ENCODE measurements around the gene ATP11B.
"Not testable (repeated sequence)": the region's sequence is repeated elsewhere in the genome, so short reads cannot be mapped to it uniquely, and the experiment has no call there.

The ATP11B gene

GRCh38 chr3:182848906-182849305 lies 55.6 kb downstream of the ATP11B start:
- no peak for DNase-seq

- DNase-seq = no peak
Observed at GRCh38 chr3:182855076-182855475, 61.8 kb downstream of the ATP11B start.

- DNase-seq = no peak
Observed at GRCh38 chr3:182861348-182861747, 68.0 kb downstream of the ATP11B start.

GRCh38 chr3:182862159-182862860 lies 69.0 kb downstream of the ATP11B start:
- DNase-seq = no peak

GRCh38 chr3:182869059-182869458 lies 75.8 kb downstream of the ATP11B start:
- no peak for DNase-seq

GRCh38 chr3:182870917-182871316 lies 77.6 kb downstream of the ATP11B start:
- not testable (repeated sequence) for DNase-seq

GRCh38 chr3:182879031-182879611 lies 85.8 kb downstream of the ATP11B start:
- DNase-seq = no peak

- peak; percentile 8 for DNase-seq
Observed at GRCh38 chr3:182886497-182886896, 93.2 kb downstream of the ATP11B start.

- DNase-seq = no peak
Observed at GRCh38 chr3:182889948-182890629, 96.8 kb downstream of the ATP11B start.

DNA sequence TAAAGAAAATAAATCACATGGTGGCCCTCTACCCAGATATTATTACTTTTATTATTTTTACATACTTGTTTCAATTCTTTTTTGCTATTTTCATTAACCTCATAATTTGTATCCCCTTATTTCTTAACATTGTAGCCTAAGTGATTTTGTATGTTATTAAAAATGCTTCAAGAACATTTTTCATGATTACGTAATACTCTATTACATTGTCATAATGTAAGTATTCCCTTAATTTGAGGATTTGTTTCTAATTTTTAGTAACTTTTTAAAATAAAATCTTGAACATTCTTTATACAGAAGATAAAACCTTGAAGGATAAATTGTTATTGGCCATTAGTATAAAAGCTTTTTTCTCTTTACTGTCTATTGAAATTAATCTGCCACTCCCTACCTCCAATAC lies 98.1 kb downstream of the ATP11B start:
- DNase-seq = no peak

DNA sequence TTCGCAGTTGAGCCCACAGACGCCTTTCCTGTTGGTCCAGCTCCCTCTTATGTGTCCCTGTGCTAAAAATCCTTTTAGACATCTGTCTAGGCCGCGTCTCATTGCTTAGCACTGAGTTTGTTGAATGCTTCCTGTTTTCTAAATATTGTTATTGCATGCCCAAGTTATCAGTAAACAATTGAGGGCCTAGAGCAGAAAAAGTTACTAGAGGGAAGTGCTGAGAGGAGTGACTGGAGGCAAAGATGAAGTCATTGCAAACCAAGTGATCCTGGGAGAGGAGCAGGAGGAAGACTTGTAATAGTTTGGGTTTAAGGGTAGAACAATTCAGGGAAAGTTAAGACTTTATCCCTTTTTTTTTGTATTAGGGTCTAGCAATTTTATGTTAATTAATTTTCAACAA lies 98.9 kb downstream of the ATP11B start:
- no peak for DNase-seq

DNA sequence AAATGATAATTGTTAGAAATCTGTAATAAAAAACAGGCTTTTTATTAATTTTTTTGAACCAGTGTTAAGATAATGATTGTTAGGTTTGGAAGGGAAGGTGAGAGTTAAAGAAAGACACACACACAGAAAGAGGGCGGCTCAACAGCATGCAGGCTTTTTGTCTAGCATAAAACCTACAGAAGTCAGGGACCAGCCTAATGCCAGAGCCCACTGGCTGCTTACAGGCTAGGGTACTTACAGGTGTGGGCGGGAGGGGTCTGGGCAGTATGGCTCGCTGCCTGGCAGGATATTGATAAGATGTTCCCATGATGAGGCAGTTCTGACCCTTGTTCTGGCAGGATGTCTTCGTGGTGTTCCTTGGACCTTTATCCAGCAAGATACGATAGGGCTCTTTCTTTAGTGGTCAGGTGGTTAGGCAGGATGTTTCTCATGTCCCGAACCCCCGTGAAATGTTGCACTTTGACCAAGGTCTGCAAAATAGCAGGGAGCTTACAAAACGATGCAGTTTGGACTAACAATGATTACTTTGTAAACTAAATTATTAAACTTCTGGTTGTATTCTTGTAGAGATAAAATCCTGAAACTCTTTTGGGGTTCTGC lies 102.3 kb downstream of the ATP11B start:
- no peak for DNase-seq

GRCh38 chr3:182896553-182896952 lies 103.2 kb downstream of the ATP11B start:
- DNase-seq = no peak

GRCh38 chr3:182902236-182902635 lies 108.9 kb downstream of the ATP11B start:
- no peak for DNase-seq

GRCh38 chr3:182904164-182904563 lies 110.9 kb downstream of the ATP11B start:
- no peak for DNase-seq

GRCh38 chr3:182905623-182906022 lies 112.3 kb downstream of the ATP11B start:
- no peak for DNase-seq

DNA sequence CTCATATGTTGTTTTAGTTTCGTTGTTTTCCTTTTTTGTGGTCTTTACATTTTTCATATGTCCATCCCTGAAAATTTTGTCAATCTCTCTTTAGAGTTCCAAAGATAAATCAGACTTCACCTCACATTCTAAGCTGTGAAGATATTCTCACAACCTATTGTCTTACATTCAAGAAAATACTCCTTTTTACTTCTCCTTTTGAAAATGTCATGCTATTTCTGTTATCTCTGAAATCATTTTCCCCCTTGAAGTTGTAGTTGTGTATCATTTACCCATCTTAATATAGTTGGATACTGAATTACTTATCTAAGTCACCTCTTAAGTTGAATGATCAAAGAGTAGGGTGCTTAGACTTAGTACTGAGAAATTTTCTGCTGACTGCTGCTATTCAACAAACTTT lies 112.7 kb downstream of the ATP11B start:
- DNase-seq = no peak

- DNase-seq = no peak
Observed at GRCh38 chr3:182908471-182908870, 115.2 kb downstream of the ATP11B start.

- peak; percentile 12 for DNase-seq
Observed at GRCh38 chr3:182909318-182910040, 116.2 kb downstream of the ATP11B start.

GRCh38 chr3:182910936-182911781 lies 117.9 kb downstream of the ATP11B start:
- no peak for DNase-seq

DNA sequence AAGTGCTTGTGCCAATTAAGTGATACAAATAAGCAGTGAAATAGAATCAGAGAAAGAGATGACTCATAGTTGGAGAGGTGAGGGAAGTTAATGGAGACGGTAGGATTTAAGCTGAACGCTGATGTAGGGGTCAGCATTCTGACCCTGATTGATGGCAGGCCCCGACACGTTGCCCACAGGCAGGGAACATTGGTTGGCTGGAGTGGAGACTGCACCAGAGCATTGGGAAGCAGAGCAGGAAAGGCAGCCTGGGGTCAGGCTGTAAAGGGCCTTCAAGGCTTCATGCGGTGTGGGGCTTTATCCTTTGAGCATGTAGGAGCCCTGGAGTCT lies 118.4 kb downstream of the ATP11B start:
- no peak for DNase-seq

GRCh38 chr3:182912474-182912873 lies 119.2 kb downstream of the ATP11B start:
- no peak for DNase-seq
